Fibroblast of villous mesenchyme (primary cell): ENCODE results near the gene IRAK2. TPM values are rescaled to one million over a fixed set of nuclear protein-coding genes. Genes with fewer than 3 reads are reported as not detected.

Experiments used
- DNase-seq: peaks from one replicate; pipeline ENCODE4 v3.0.0-alpha.2; 2010; ENCODE audit warnings: low read depth
- H3K4me3 ChIP-seq: 2 replicates; pipeline ENCODE4 v1.5.1; 2011; ENCODE audit warnings: low read depth, mild to moderate bottlenecking, low read length
- CTCF ChIP-seq: IDR thresholded peaks from 2 replicates; pipeline ENCODE4 v1.5.1; 2012; ENCODE audit warnings: low read depth, mild to moderate bottlenecking, low read length; ENCODE audit not compliant: insufficient read depth
- total RNA-seq: library from RNA; depleted of rRNA; stranded (reverse); fragments of >200 nt; gene quantifications from 2 replicates; pipeline ENCODE4 v1.2.3, GENCODE V29; 2012

IRAK2 gene
- total RNA-seq, 1 donor = 8.2 TPM

DNA sequence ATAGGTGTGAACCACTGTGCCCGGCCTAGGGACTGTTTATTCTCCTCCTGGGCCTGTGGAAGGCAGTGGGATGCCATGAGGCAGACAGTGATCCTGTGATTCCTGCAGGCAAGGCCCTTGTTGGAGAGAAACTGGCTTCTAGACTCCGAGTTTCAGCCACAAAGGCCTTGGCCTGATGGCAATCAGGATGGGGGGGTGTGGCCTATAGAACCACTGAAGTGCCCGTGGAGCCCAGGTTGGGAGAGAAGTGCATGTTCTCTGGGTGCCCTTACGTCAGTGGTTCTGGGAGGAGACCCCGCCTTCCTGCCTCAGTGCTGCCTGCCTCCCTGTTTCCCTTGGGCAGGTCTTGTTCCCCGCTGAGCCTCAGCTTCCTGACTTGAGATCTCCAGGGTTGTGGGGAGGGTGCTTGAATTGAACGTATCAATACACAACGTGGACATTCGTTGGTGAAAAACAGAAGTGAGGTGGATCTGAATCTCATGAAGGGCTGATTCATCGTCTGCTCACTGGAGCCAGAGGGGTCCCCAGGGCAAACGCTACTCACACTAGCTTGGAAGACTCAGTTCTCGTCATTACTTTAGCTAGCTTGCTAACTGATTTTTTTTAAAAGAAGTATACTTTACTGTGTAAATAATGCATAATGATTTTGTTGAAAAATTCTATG, 31.8 kb downstream of the IRAK2 start:
- no peak overlapping the region for H3K4me3 ChIP-seq
- DNase-seq = no peak
- TF ChIP-seq CTCF = no peak

- no peak for TF ChIP-seq CTCF
- no peak overlapping the region for H3K4me3 ChIP-seq
- no peak for DNase-seq
Observed at GRCh38 chr3:10198226-10198625, 33.5 kb downstream of the IRAK2 start.

GRCh38 chr3:10198761-10199649, 34.3 kb downstream of the IRAK2 start:
- no peak overlapping the region for H3K4me3 ChIP-seq
- no peak for TF ChIP-seq CTCF
- DNase-seq = peak; percentile 49

GRCh38 chr3:10204921-10205320, 40.2 kb downstream of the IRAK2 start:
- TF ChIP-seq CTCF = no peak
- no peak overlapping the region for H3K4me3 ChIP-seq
- no peak for DNase-seq

DNA sequence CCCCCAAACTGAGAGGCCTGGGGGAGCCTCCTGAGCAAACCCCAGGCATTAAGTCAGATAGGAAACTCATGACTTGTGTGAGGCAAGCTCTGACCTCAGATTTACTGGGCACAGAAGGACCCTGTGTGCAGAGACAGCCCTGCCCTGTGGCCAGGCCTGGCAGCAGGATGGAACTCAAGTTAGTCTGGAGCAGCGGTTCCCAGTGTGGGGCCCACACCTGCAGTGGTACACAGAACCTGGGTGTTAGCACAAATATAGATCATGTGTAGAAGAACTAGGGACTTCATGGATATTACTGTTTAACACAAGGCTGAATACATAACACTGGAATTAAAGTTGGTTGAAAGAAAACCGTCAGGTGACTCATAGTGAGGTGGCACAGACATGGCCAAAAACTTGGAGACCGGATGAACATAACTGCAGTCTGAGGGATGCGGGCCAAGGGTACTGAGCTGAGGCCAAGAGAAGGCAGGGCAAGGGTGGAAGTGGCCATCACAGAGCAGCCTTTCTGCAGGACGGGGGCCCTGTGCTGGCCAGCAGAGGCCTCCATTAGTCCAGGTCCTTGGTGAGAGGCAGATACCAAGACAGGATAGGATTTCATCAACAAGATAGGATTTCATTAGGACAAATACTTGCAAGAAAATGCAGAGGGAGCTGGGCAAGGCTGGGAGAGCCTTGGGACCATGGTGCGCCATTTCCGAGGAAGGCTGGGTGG, 40.9 kb downstream of the IRAK2 start:
- H3K4me3 ChIP-seq = no peak overlapping the region
- peak; percentile 70 for DNase-seq
- TF ChIP-seq CTCF = no peak

DNA sequence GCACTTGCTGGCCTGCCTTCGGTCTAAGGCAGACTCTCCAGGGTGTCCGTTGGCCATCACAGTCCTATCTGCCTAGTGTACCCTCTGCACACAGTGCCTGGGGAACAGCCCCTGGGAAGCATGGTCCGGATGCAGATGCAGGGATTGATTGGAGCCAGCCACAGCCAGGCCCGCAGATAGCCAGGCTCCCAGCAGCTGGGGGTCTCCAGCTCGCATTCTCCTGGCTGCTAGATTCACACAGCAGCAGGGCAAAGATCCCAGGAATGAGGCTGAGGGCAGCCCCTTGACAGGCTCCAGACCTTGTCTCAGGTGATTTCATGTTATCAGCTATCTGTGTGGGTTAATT, 41.4 kb downstream of the IRAK2 start:
- TF ChIP-seq CTCF = no peak
- no peak overlapping the region for H3K4me3 ChIP-seq
- no peak for DNase-seq
